GM12865 (cell line): ENCODE measurements around the gene CLIC5.

Experiments used
- DNase-seq: peaks from one replicate; pipeline ENCODE4 v3.0.0; 2010; ENCODE audit warnings: low read depth
- H3K4me3 ChIP-seq: 2 replicates; pipeline ENCODE4 v1.5.1; 2011; ENCODE audit warnings: mild to moderate bottlenecking, low read depth, low read length, control low read depth
- TF ChIP-seq, protein P1 (sequence below): IDR thresholded peaks from 2 replicates; pipeline ENCODE4 v1.5.1; 2011; ENCODE audit warnings: low read length, control low read depth, low read depth, inconsistent platforms; ENCODE audit not compliant: insufficient read depth; ENCODE audit errors: missing control alignments

Gene CLIC5

DNA sequence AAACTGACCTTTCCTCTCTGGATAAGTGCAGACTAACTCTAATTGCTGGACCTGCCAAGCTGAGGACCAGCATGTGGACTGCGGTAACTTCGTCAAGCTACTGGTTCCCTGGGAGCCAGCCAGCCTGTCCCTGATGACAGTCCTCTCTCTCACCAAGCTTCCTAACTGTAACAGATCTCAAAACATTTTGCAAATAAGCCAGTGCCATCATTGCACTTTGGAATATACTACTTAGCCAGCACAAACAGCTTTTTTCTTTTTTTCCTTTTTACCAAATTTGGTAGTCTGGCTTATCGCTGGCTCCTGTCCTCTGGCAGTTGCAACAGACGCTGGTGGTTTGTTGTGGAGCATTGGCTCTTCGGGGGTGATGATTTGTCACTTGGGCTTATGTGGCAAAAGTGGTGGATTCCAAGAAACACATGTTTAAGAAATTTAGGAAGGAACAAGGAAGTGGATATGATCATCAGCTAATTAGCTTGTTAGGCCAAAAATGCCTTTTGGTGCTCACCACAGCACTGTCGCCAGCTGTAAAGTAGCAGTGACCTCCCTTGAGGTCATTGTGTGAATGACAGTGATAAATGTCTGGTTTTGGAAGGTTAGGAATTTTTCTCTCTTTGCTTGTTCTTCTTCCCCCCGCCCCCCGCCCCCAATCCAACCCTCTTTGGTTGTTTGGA, 171.7 kb downstream of the CLIC5 start:
- TF ChIP-seq, protein P1, sequence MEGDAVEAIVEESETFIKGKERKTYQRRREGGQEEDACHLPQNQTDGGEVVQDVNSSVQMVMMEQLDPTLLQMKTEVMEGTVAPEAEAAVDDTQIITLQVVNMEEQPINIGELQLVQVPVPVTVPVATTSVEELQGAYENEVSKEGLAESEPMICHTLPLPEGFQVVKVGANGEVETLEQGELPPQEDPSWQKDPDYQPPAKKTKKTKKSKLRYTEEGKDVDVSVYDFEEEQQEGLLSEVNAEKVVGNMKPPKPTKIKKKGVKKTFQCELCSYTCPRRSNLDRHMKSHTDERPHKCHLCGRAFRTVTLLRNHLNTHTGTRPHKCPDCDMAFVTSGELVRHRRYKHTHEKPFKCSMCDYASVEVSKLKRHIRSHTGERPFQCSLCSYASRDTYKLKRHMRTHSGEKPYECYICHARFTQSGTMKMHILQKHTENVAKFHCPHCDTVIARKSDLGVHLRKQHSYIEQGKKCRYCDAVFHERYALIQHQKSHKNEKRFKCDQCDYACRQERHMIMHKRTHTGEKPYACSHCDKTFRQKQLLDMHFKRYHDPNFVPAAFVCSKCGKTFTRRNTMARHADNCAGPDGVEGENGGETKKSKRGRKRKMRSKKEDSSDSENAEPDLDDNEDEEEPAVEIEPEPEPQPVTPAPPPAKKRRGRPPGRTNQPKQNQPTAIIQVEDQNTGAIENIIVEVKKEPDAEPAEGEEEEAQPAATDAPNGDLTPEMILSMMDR, result no peak
- DNase-seq, result no peak
- no peak overlapping the region for H3K4me3 ChIP-seq

DNA sequence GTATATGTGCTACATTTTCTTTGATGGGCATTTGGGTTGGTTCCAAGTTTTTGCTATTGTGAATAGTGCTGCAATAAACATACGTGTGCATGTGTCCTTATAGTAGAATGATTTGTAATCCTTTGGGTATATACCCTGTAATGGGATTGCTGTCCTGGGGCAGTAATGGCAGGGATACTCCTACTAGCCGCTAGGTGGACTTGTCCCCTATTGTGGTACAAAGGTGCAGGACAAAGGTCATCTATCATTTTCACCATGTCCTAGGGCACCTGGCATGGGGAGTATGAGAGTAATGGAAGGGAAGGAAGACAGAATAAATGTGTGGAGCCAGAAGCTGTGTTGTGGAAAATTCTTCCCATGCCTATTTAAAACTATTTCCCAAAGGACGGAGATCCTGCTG, 174.6 kb downstream of the CLIC5 start:
- TF ChIP-seq, protein P1, result no peak
- no peak for DNase-seq
- no peak overlapping the region for H3K4me3 ChIP-seq

DNA sequence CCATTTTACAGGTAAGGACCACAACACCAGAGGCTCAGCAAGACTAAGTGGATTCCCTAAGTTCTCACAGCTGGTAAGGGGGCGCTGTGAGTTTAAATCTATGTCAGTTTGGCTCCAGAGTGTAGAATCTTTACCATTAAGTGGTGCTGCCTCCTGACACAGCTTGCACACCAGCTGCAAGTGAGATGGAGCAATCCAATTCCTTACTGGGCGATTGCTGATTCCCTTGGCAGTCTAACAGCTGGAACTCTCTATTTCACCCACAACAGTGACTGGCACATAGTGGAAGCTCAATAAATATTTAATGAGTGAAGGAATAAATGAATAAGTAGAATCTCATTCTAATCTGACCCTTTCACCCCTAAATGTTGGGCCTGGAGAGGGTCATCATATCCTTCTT, 176.7 kb downstream of the CLIC5 start:
- no peak overlapping the region for H3K4me3 ChIP-seq
- TF ChIP-seq, protein P1, result no peak
- DNase-seq, result no peak

DNA sequence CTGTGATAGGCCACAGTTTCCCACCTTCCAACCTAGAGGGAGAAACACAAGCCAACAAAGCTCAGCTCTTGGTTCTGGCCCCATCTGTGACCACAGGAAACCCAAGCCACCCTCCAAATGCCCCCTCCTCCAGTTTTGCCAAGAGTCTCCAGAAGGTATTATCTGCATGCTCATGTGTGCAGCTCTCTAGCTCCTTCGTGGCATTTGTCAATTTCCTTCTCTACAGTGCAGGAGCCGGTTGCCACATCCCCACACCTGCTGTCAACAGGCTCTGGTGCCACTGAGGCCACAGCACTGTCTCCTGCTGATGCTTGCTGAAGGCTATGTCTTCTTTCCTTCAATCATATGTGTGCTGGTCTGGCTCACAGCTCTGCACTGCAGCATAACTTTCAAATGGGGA, 177.2 kb downstream of the CLIC5 start:
- TF ChIP-seq, protein P1, result no peak
- H3K4me3 ChIP-seq, result no peak overlapping the region
- no peak for DNase-seq

DNA sequence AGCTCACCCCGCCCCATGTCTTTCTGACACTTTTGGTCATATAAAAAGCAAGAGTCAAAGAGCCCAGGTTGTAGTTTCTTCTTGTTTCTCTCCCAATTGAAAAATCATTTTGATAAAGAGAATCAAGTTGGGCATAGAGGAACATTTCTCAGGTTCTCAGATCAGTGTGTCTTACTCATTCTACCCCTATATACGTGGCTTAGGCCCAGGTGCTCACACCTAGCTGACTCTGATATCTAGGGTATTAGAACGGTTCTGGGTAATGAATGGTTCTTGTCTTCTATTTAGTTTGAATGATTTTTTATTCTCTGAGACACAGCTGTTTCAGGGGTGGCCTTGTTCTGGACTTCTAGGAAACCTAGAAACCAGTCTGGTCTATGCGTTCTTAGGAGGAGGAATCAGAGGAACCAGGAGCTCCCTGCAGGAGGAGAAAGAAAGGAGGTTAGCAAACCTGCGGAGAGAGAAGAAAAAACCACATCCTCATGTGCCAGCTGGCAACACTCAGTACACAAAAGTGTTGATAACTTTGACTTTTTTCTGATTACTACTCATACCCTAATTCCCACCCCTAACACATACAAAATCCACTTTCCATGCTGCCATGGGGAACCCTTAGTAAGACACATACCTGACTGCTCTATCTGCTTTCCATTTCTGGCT, 178.0 kb downstream of the CLIC5 start:
- no peak overlapping the region for H3K4me3 ChIP-seq
- no peak for DNase-seq
- TF ChIP-seq, protein P1, result no peak

DNA sequence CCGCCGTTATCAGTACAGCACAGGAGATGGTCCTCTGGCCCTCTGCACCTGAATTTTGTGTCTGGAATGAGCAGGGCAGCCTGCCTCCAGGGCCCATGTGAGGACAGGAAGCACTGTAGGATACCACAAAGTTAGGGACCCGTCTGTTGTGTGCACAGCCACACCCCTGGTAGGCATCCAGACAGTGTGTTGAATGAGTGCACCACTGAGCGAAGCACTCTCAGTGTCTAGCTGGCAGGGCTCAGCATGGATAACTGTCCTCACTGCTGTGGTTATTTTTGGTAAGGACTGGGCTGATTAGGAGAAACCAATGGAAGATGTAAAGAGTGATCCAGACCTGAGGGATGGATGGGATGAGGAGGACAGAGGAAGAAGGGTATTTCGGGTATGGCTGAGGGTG, 178.7 kb downstream of the CLIC5 start:
- TF ChIP-seq, protein P1, result no peak
- no peak for DNase-seq
- no peak overlapping the region for H3K4me3 ChIP-seq

DNA sequence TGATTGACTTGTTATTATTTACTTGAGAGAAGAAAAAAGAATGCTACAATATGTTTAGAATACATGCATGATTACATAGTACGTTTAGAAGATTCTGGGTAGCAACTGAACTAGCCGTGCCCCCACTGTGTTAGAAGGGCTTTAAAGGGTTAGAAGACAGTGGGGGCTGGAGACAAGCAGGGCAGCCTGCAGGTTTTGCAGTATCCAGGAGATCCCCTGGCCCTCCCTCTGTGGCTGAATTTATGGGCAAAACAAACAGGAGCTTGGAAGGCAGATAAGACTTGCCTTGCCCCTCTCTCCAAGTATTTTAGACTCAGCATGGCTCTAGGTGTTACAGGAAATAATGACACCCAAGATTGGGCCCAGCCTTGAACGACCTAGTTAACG, 179.2 kb downstream of the CLIC5 start:
- no peak for DNase-seq
- H3K4me3 ChIP-seq, result no peak overlapping the region
- TF ChIP-seq, protein P1, result no peak
